Subcutaneous adipose tissue (tissue), 4 donors: ENCODE data around the gene TMEM234. TPM values are rescaled to one million over a fixed set of nuclear protein-coding genes. Genes with fewer than 3 reads are reported as not detected.

Source experiments
- total RNA-seq, 4 donors: library from RNA; depleted of rRNA; stranded (reverse); fragments of >200 nt; gene quantifications; one replicate each; pipeline ENCODE4 v1.1.0, GENCODE V29; 2016
- TF ChIP-seq, protein P1 (sequence below): fragments of 450-650 bp; IDR thresholded peaks from one replicate; pipeline ENCODE4 v1.5.1; 2016; ENCODE audit warnings: low read depth, mild to moderate bottlenecking, control low read depth, antibody characterized with exemption, moderate library complexity

Gene TMEM234
- total RNA-seq, 4 donors from 2014 or later, result 7.0 to 18.6 (median 9.4) TPM

DNA sequence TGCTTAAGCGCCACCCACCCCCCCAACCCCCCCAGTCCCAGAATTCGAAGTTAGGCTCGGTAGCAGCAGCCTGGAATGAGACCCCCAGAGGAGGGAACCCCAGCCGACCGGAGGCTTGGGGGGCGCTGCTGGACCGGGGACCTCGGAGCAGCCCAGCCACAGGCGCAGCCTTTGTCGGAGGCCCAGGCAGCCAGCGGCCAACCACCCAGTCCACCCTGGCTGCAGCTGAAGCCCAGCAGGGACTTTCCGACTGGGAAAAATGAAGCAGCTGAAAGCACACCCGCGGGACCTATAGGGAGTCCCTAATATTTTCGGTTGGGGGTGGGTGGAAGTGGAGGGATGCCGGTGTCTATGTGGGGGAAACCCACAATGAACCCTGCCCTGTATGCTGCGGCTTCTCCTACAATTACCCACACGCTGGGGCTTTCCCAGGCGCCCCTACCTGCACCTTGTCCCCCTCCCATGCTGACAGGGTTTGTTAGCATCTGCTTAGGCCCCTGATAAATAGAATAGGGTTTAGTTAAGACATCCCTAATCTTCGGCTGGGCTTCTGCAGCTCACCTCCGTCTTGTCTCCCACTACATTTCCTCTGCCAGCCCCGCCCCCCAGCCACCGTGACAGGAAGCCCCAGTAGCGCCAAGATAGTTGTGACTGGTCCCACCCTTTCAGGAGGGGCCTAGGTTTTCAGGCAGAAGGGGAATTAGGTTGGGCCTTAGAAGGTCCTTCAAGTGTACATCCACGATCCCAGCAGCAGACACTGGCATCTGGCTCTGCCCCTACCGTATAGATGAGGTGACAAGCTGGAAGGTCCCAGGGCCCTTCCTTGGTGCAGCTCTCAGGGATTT lies 20.9 kb downstream of the TMEM234 start:
- TF ChIP-seq, protein P1, sequence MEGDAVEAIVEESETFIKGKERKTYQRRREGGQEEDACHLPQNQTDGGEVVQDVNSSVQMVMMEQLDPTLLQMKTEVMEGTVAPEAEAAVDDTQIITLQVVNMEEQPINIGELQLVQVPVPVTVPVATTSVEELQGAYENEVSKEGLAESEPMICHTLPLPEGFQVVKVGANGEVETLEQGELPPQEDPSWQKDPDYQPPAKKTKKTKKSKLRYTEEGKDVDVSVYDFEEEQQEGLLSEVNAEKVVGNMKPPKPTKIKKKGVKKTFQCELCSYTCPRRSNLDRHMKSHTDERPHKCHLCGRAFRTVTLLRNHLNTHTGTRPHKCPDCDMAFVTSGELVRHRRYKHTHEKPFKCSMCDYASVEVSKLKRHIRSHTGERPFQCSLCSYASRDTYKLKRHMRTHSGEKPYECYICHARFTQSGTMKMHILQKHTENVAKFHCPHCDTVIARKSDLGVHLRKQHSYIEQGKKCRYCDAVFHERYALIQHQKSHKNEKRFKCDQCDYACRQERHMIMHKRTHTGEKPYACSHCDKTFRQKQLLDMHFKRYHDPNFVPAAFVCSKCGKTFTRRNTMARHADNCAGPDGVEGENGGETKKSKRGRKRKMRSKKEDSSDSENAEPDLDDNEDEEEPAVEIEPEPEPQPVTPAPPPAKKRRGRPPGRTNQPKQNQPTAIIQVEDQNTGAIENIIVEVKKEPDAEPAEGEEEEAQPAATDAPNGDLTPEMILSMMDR, result no peak

DNA sequence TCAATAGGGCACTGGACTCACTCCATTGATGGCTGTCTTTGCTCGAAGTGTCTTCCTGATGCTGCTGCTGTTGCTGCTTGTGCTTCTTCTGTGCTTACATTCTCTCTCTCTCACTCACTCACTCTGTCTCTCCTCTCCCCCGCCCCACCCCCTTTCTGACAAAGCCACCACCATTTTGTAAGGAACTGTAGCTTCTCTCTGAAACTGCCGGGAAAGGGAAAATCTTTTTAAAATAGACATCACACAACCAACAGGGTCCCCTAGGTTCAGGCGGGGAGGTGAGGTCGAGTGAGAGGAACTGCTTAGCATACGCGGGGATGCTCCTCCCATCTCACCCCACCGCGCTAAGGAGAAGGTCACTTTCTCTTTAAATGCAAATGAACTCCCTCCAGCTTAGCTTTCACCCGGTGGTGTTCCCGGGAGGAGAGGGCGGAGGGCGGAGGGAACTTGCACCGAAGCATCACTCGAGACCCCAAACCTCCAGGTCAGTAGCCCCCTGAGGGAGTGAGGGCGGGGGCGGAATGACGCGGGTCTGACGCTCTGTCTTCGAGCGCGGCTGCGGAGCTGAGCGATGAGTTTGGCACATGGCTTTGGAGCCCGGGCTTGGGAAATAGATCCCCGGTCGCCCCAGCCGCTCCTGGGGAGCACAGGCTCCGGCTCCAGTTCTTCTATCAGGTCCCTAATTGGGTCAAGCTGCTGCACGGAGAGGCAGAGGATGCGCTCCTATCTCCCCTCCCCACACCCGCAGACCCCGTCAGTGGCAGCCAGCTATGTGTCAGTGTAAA lies 21.7 kb downstream of the TMEM234 start, which contains the start of gene CCDC28B:
TSS of gene CCDC28B (plus strand) at position 370 of the 785 bp plus-strand sequence. CDS start 1,341 bp downstream, outside the sequence.
- TF ChIP-seq, protein P1, result no peak

DNA sequence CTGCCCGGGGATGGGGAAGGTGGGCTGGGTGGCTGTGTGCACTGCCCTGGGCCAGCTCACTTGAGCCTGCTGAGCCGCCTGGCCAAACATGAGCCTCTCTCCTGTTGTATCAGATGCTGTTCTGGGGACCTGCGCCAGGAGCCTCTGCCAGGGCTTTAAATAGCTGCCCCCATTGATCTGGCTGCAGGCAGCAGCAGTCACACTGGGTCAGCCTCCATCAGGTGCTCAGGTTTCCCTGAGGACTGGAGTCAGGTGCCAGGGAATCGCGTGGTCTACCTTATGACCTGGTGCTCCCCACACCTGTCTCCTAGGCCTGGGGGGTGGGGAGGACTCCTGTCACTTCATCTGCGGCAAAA lies 22.5 kb downstream of the TMEM234 start:
- TF ChIP-seq, protein P1, result no peak

DNA sequence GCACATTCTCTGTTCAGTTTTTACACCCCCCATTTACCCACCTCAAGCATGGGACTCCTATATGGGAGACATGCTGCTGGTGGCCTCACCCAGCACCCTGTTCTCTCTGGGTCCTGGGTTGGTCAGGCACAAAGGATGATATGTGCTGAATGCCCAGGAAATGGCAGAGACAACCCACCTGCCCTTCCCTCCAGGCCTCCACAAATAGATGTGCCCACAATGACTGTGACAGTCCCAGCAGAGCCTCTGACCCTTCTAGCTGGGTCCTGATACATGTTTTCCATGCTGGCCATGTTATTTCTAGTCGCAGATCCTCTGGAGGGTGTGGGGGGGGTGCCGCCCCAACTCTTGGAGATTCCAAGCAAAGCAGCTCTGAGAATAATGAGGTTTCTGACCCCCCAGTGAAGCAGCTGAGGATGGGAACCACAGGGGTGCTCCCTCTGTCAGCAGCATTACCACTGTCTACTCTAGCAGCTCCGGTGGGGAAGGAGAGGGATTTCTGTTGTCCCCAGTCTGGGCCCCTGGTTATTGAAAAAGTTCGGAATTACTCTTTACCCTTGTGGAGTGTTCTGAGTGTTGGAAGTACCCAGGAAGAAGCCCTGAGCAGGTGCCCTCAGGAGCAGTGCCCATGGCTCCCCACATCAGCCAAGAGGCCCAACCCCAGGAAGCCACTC lies 23.0 kb downstream of the TMEM234 start:
- TF ChIP-seq, protein P1, result no peak

DNA sequence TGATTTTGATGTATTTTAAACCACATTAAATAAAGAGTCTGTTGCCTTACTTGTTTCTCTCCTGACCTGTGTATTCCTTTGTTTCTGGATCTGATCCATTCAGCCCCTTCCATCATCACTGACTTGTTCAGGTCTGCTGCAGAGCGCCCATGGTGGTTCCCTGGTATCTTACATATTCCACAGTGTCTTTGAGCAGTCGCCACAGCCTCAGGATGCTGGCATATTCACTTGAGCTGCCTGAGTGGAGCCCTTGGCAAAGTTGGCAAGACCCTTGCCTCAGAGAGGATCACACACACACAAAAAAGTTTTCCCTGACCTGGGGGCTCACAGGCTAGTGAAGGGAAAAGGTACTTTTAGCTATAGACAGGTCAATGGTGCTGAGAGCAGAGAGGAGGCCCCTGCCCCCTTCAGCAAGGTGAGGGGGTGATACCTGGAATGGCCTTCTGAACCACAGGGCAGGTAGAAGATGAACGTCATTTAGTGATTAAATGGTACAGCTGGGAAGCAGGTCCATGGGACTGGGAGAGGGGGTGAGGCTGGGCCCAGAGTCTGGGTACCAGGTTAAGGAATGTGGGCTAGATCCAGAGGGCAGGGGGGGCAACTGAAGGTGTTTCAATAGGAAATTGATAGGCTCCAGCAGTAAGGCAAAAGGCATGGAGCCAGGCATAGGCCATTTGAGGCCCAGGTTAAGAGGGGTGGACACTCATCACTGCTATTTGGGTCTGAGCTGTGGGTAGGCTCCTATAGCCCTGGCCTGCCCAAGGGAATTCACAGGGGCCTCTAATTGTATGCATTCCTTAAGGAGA lies 23.7 kb downstream of the TMEM234 start:
- TF ChIP-seq, protein P1, result no peak

DNA sequence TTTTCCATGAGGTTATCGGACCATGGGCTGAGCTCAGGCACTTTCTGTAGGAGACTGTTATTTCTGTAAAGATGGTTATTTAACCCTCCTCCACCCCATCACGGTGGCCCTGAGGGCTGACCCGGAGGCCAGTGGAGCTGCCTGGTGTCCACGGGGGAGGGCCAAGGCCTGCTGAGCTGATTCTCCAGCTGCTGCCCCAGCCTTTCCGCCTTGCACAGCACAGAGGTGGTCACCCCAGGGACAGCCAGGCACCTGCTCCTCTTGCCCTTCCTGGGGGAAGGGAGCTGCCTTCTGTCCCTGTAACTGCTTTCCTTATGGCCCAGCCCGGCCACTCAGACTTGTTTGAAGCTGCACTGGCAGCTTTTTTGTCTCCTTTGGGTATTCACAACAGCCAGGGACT lies 24.3 kb downstream of the TMEM234 start:
- TF ChIP-seq, protein P1, result no peak
